Kidney (tissue), 14 donors: ENCODE results near the gene ZAR1. TPM values are rescaled to one million over a fixed set of nuclear protein-coding genes. Genes with fewer than 3 reads are reported as not detected.

ENCODE experiments used
- DNase-seq, 5 donors: peaks; one replicate each; pipeline ENCODE4 v3.0.0-alpha.2; 2013 to 2020
- FAIRE-seq: peaks from 2 replicates; lab custom pipeline; 2012; peaks lifted over from hg19 to GRCh38; lab: Jason Lieb, UNC
- H3K27ac ChIP-seq, 2 donors: one replicate each; pipeline ENCODE4 v1.7.0; 2013; ENCODE audit warnings: low read depth in 2 of 2, low read length in 2 of 2, inconsistent platforms in 1 of 2
- H3K27me3 ChIP-seq: one replicate; pipeline ENCODE4 v1.7.1; 2013; ENCODE audit warnings: low read length, inconsistent platforms; ENCODE audit not compliant: control insufficient read depth, insufficient read depth
- H3K36me3 ChIP-seq, 3 donors: one replicate each; pipeline versions ENCODE4 v1.7.0 to v1.7.1; 2013; ENCODE audit warnings: low read length in 3 of 3, control low read depth in 1 of 3, inconsistent platforms in 1 of 3; ENCODE audit not compliant: insufficient read depth in 3 of 3, control insufficient read depth in 2 of 3
- H3K4me1 ChIP-seq, 3 donors: one replicate each; pipeline versions ENCODE4 v1.7.0 to v1.7.1; 2013; ENCODE audit warnings: low read length in 3 of 3, inconsistent platforms in 1 of 3, low read depth in 1 of 3; ENCODE audit not compliant: control insufficient read depth in 2 of 3, insufficient read depth in 2 of 3
- H3K4me3 ChIP-seq, 3 donors: one replicate each; pipeline versions ENCODE4 v1.7.0 to v1.8.1; 2013; ENCODE audit warnings: low read length in 3 of 3, control low read depth in 1 of 3, inconsistent platforms in 1 of 3
- H3K9ac ChIP-seq, 3 donors: one replicate each; pipeline versions ENCODE4 v1.7.0 to v1.7.1; 2013; ENCODE audit warnings: low read length in 3 of 3, control low read depth in 1 of 3, inconsistent platforms in 1 of 3
- H3K9me3 ChIP-seq, 3 donors: one replicate each; pipeline versions ENCODE4 v1.7.0 to v1.7.1; 2013; ENCODE audit warnings: low read length in 3 of 3, control low read depth in 1 of 3, inconsistent platforms in 1 of 3; ENCODE audit not compliant: control insufficient read depth in 2 of 3, insufficient read depth in 1 of 3
- CTCF ChIP-seq: IDR thresholded peaks from 3 replicates; pipeline ENCODE4 v1.5.1; 2012; ENCODE audit warnings: mild to moderate bottlenecking, moderate library complexity, borderline replicate concordance; ENCODE audit not compliant: insufficient read depth; ENCODE audit errors: extremely low read depth
- intact Hi-C: fragments of 100-400 bp; cut with DNase I; formaldehyde crosslinking; loops from one replicate; pipeline ENCODE4 v1.11.1; 2022
- polyA plus RNA-seq: library from polyadenylated mRNA; stranded (reverse); fragments of 350-450 nt; fragmentation: Illumina TruSeq; extraction: RNeasy Lipid Tissue Mini Kit (QIAGEN cat#74804); gene quantifications from one replicate; pipeline ENCODE4 v1.2.3, GENCODE V29; 2014; ENCODE audit warnings: low read depth, low replicate concordance; ENCODE audit not compliant: insufficient read depth
- total RNA-seq: library from RNA; stranded (reverse); fragmentation: NEBNext Ultra II Directional; extraction: Animal tissue kit (Norgen Biotek cat#: 25700); gene quantifications from one replicate; pipeline ENCODE4 v1.2.1, GENCODE V29; 2021
- donor health status: control.
- donor health status: control.
- donor health status: control.
- donor health status: control.
- donor health status: control.
- donor health status: DM: yes; HTN: yes; CAD: no.
- donor health status: Normal renal cell carcinoma (clear cell type).

Gene ZAR1
- total and polyA plus RNA-seq, 2 donors from 2014 or later, result not detected

GRCh38 chr4:48526406-48526805, 36.4 kb downstream of the ZAR1 start:
- FAIRE-seq (no peak), DNase-seq (no peak)
- Histone ChIP-seq H3K27me3 (no peaks in the 10 kb centered on the region), H3K9ac (no peak overlapping the region), H3K9me3 (no peaks in the 10 kb centered on the region), H3K4me1 (no peaks in the 10 kb centered on the region), H3K36me3 (peaks cover 15 to 63% (median 45%) of the 10 kb centered on the region in 3 donors), H3K4me3 (no peak overlapping the region), H3K27ac (no peak overlapping the region)
- intact Hi-C loops, result no loop called here
- TF ChIP-seq CTCF, result no peak

GRCh38 chr4:48538358-48538757, 48.3 kb downstream of the ZAR1 start:
- FAIRE-seq, result no peak
- no peak overlapping the region for H3K4me3 ChIP-seq
- peaks cover 7 to 41% (median 17%) of the 10 kb centered on the region in 3 donors for H3K36me3 ChIP-seq
- no peaks in the 10 kb centered on the region for H3K9me3 ChIP-seq
- H3K27me3 ChIP-seq, result no peaks in the 10 kb centered on the region
- H3K27ac ChIP-seq, result no peak overlapping the region
- intact Hi-C loops, result no loop called here
- no peak overlapping the region for H3K9ac ChIP-seq
- no peaks in the 10 kb centered on the region for H3K4me1 ChIP-seq
- no peak for TF ChIP-seq CTCF
- peak in 1 of 5 donors; percentile 3 for DNase-seq

GRCh38 chr4:48539597-48539996, 49.5 kb downstream of the ZAR1 start:
- DNase-seq (no peak), FAIRE-seq (no peak)
- intact Hi-C loops, result no loop called here
- no peak overlapping the region for H3K27ac ChIP-seq
- no peak overlapping the region for H3K4me3 ChIP-seq
- no peaks in the 10 kb centered on the region for H3K9me3 ChIP-seq
- no peaks in the 10 kb centered on the region for H3K27me3 ChIP-seq
- no peak overlapping the region for H3K9ac ChIP-seq
- no peaks in the 10 kb centered on the region for H3K4me1 ChIP-seq
- no peak for TF ChIP-seq CTCF
- peaks cover 7 to 44% (median 19%) of the 10 kb centered on the region in 3 donors for H3K36me3 ChIP-seq

GRCh38 chr4:48542888-48543287, 52.8 kb downstream of the ZAR1 start:
- no peak for DNase-seq
- no peaks in the 10 kb centered on the region for H3K9me3 ChIP-seq
- FAIRE-seq, result no peak
- H3K9ac ChIP-seq, result no peak overlapping the region
- H3K4me3 ChIP-seq, result no peak overlapping the region
- no peak for TF ChIP-seq CTCF
- no peak overlapping the region for H3K27ac ChIP-seq
- H3K4me1 ChIP-seq, result no peaks in the 10 kb centered on the region
- H3K36me3 ChIP-seq, result peaks cover 7 to 47% (median 27%) of the 10 kb centered on the region in 3 donors
- intact Hi-C loops, result no loop called here
- H3K27me3 ChIP-seq, result no peaks in the 10 kb centered on the region
